GM18861 (cell line): ENCODE results near the gene PRR20C.
"Not testable (repeated sequence)": the region's sequence is repeated elsewhere in the genome, so short reads cannot be mapped to it uniquely, and the experiment has no call there.

ENCODE experiments used
- ATAC-seq: cut with Tn5 transposase; IDR thresholded peaks from one replicate; pipeline ENCODE4 v1.9.1; 2021; ENCODE audit not compliant: unreplicated experiment

The PRR20C gene

DNA sequence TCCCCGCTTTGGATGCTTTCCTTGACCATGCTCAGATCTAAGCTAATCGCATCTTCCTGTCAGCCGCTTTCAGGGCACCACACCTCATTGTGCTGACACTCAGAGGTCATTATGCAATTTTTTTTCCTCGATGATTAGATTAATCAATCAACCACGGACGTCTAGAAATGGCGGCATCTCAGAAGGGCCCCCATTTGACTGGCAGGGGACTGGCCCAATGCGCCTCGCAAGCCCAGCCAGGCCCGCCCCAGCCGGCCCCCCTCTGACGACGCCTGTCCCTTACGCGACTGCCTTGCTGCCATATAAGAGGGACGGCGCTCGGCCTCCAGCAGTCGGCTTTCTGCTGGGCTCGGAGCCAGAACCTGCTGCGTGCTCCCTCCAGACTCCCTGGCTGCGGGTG is at the start of gene PRR20C:
PRR20C (plus strand) TSS at position 301 of the 400 bp plus-strand sequence. CDS start 387 bp downstream, outside the sequence.
- not testable (repeated sequence) for ATAC-seq

DNA sequence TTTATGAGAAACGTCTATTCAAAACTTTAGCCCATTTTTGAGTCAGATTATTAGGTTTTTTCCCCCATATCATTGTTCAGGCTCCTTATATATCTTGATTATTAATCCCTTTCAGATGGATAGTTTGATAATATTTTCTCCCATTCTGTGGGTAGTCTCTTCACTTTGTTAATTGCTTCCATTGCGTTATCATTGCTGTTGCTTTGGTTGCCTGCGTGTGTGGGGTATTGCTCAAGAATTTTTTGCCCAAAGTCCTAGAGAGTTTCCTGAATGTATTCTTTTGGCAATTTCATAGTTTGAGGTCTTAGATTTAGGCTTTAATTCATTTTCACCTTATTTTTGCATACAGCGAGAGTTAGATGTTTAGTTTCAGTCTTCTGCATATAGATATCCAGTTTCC is 38.9 kb upstream of the PRR20C start:
- ATAC-seq, result no peak

DNA sequence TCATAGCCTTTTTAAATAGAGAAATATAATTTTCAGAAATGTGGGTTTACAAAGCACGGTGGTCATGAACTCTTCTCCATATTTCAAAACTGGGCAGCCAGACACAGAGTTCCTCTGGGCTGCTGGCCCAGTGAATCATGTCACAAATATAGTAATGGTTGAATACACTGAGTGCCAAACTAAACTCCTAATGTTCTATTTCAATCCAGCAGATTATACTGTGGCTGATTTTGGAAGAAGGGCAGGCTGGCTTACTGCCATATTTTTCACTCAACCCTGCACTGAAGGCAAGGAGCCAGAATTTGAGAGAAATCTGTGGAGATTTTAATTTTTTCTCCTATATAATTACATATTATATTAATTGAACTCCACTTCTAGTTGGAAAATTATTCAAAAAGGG is 30.2 kb upstream of the PRR20C start:
- ATAC-seq, result no peak

DNA sequence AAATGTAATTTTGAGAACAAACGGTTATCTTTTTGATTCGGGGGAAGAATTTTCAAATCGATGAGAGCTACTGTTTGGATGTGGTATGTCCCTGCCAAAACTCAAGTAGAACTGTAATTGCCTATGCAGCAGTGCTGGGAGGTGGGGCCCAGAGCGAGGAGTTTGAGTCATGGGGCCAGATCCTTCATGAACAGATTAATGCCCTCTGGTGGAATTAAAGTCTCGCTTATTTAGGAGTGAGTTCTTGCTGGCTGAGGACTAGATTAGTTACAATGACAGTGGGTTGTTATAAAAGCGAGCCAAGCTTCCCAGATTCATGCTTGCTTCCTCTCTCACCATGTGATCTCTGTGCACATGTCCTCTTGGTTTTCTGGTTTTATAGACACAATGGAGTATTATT is 25.0 kb upstream of the PRR20C start:
- ATAC-seq, result no peak

DNA sequence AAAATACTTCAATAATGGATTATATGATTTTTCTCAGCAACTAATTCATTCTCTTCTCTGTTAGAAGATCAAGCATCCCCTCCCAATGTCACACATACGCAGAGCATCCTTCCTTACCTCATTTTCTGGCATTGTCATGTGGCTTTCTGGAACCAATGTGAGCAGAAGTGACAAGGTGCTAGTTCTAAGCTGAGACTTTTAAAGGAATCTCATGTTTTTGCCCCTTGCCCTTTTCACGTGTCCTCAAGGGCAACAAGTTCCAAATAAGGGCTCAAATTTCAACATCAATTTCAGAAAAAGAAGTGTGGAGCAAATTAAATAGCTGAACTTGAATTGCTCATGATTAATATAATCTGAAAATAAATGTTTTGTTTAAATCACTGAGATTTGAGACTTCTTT is 17.8 kb upstream of the PRR20C start:
- no peak for ATAC-seq

DNA sequence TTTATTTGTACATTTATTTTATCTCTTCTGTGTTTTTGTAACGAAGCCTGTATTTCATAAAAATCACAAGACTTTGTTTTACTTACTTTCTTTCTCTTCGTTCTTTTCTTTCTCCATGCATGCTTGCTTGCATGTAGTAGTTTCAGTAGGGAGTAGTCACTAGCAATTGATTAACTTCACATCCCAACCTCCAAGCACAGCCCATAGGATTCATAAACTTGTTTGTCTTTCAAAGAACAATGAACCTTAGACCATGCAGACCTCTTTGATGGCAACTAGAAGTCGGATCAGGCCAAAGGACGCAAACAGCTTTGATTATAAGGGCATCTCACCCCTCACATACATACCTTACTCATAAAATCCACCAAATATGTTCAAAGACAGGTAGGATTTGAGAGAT is 16.3 kb upstream of the PRR20C start:
- no peak for ATAC-seq

DNA sequence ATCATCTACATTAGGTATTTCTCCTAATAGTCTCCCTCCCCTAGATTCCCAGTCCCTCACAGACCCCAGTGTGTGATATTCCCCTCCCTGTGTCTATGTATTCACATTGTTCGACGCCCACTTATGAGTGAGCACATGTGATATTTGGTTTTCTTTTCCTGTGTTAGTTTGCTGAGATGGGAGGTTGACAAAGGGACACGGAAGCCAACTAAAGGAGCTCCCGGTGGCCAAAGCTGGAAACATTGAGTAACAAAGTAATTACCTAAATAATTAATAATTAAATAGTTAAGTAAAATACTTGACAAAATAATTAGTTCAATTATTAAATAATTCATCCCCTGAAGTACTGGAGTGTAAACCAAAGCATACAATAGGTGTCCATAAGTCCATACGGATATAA is 14.9 kb upstream of the PRR20C start:
- no peak for ATAC-seq

DNA sequence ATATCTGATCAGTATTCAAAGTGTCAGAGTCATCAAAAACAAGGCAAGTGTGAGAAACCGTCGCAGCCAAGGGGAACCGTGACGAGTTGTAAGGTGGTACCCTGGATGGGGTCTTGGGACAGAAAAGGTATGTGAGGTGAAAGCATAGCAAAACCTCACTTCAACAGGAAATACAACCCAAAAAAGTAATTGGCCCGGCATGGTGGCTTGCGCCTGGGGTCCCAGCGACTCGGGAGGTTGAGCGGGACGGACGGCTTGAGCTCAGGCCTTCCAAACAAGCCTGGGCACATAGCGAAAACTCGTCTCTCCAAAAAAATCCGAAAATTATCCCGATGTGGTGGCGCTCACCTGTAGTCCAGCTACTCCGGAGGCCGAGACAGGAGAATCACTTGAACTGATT is 14.1 kb upstream of the PRR20C start:
- ATAC-seq, result not testable (repeated sequence)

DNA sequence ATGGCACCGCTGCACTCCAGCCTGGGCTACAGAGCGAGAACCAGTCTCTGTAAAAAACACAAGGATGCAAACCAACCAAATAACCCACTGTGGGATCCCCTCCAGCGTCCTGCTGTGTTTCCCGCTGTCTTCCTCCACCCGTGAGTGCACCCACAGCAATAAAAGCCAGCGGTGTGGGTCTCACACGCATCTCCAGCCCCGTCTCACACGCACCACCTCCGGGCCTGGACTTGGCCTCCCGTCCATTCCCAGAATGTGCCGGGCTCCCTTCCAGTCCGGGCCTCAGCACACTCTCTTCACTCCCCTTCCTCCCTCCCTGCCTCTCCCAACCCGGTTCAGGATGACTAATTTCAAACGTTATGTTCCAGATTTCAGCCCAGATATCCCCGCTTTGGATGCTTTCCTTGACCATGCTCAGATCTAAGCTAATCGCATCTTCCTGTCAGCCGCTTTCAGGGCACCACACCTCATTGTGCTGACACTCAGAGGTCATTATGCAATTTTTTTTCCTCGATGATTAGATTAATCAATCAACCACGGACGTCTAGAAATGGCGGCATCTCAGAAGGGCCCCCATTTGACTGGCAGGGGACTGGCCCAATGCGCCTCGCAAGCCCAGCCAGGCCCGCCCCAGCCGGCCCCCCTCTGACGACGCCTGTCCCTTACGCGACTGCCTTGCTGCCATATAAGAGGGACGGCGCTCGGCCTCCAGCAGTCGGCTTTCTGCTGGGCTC is 13.5 kb upstream of the PRR20C start, which contains the start of gene PRR20A:
PRR20A (plus strand) TSS at position 684 of the 734 bp plus-strand sequence. CDS start 387 bp downstream, outside the sequence.
- ATAC-seq, result not testable (repeated sequence)

DNA sequence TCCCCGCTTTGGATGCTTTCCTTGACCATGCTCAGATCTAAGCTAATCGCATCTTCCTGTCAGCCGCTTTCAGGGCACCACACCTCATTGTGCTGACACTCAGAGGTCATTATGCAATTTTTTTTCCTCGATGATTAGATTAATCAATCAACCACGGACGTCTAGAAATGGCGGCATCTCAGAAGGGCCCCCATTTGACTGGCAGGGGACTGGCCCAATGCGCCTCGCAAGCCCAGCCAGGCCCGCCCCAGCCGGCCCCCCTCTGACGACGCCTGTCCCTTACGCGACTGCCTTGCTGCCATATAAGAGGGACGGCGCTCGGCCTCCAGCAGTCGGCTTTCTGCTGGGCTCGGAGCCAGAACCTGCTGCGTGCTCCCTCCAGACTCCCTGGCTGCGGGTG is 6.7 kb upstream of the PRR20C start, which contains the start of gene PRR20B:
PRR20B (plus strand) TSS at position 301 of the 400 bp plus-strand sequence. CDS start 387 bp downstream, outside the sequence.
- not testable (repeated sequence) for ATAC-seq

DNA sequence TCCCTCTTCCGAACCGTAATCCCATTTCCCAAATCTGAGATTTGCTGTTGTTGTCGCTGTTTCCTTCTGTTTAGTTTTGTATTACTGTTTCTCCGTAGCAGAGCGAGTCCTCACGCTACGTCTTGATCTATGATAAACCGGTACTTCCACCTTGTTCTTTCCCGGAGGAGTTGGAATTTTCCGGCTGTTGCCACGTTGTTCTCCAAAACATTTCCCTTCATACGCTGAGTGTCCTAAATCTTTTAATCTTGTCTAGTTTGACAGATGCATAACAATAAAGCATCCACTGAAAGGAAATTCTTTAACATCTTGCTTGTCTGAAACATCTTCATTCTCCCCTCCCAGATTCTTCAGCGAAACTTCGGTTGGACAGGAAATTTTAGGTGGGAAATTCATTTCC is 5.8 kb upstream of the PRR20C start:
- not testable (repeated sequence) for ATAC-seq

DNA sequence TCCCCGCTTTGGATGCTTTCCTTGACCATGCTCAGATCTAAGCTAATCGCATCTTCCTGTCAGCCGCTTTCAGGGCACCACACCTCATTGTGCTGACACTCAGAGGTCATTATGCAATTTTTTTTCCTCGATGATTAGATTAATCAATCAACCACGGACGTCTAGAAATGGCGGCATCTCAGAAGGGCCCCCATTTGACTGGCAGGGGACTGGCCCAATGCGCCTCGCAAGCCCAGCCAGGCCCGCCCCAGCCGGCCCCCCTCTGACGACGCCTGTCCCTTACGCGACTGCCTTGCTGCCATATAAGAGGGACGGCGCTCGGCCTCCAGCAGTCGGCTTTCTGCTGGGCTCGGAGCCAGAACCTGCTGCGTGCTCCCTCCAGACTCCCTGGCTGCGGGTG is 6.5 kb downstream of the PRR20C start, which contains the start of gene PRR20D:
PRR20D (plus strand) TSS at position 301 of the 400 bp plus-strand sequence. CDS start 387 bp downstream, outside the sequence.
- not testable (repeated sequence) for ATAC-seq

DNA sequence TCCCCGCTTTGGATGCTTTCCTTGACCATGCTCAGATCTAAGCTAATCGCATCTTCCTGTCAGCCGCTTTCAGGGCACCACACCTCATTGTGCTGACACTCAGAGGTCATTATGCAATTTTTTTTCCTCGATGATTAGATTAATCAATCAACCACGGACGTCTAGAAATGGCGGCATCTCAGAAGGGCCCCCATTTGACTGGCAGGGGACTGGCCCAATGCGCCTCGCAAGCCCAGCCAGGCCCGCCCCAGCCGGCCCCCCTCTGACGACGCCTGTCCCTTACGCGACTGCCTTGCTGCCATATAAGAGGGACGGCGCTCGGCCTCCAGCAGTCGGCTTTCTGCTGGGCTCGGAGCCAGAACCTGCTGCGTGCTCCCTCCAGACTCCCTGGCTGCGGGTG is 13.0 kb downstream of the PRR20C start, which contains the start of gene PRR20E:
PRR20E (plus strand) TSS at position 301 of the 400 bp plus-strand sequence. CDS start 387 bp downstream, outside the sequence.
- not testable (repeated sequence) for ATAC-seq

DNA sequence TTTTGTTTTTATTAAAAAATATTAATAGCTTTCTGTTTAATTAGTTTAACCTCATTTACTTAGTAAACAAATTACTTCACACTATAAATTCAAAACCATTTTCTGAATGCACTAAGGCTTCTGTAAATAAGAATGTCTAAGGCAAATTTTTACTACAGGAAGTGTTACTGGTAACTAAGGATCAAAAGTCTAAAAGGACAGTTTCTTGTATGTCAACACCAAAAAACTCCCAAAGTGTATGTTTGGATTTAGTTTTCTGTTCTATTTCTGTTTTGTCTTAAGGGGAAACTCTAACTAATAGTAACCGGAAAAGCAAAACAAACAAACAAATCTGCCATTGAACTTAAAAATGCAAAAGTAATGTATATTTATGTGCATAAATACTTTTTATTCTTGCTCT is 37.8 kb downstream of the PRR20C start:
- ATAC-seq, result no peak
